ENCODE measurements around the gene CTNND2. TPM values are rescaled to one million over a fixed set of nuclear protein-coding genes. Genes with fewer than 3 reads are reported as not detected.

CTNND2 gene
- polyA plus RNA-seq, 1 of the 3 experiments (the other 2 are of a cell fraction) = not detected

DNA sequence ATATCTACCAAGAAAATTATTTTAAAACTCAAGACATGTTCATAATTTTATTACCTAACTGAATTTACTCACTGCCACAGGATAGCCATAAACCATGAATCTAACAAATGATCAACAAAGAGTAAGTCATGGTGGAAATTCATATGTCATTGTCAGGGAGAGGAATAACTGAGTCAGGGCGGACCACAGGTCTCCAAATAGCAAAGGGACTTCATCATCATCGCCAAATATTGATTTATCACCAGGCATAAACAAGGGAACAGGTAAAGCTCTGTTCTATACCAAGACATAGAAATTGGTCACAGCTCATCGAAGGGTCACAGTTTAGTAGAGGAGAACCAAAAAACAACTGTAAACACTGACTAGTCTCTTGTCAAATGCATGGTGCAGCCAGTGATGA is 94.8 kb downstream of the CTNND2 start (continued):
- TF ChIP-seq, protein P1, sequence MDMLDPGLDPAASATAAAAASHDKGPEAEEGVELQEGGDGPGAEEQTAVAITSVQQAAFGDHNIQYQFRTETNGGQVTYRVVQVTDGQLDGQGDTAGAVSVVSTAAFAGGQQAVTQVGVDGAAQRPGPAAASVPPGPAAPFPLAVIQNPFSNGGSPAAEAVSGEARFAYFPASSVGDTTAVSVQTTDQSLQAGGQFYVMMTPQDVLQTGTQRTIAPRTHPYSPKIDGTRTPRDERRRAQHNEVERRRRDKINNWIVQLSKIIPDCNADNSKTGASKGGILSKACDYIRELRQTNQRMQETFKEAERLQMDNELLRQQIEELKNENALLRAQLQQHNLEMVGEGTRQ (IDR thresholded peaks at IDR 0.05; ENCODE audit: borderline replicate concordance, low read depth, low read length) = no peak
- no peak for TF ChIP-seq TAF1 (IDR thresholded peaks at IDR 0.05; ENCODE audit: borderline replicate concordance, low read depth, low read length)
- TF ChIP-seq, protein P2, sequence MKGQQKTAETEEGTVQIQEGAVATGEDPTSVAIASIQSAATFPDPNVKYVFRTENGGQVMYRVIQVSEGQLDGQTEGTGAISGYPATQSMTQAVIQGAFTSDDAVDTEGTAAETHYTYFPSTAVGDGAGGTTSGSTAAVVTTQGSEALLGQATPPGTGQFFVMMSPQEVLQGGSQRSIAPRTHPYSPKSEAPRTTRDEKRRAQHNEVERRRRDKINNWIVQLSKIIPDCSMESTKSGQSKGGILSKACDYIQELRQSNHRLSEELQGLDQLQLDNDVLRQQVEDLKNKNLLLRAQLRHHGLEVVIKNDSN (IDR thresholded peaks at IDR 0.05; ENCODE audit: borderline replicate concordance, low read depth) = no peak
- TF ChIP-seq NRF1 (IDR thresholded peaks at IDR 0.05; ENCODE audit: low read depth, low read length) = no peak
- TF ChIP-seq RXRA (IDR thresholded peaks at IDR 0.05; ENCODE audit: borderline replicate concordance, low read depth) = no peak

DNA sequence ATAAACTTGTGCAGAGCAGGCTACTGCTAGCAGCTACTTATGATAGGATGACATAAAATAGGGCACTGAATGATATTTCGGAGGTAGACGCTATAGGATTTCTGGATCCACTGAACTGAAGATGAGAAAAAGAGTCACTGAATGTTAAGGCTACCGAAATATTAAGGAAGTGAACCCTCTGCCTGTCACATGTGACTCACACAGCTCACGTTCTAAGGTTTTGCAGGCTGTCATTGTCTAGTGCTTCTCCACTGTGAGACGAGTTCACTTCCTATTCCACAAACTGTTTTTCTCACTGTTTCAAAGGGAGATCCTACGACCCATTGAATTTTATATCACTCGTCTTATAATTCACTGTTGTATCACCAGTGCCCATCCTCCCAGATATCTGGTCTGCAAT is 100.8 kb downstream of the CTNND2 start:
- H3K79me2 ChIP-seq (ENCODE audit: insufficient read depth) = no peaks in the 10 kb centered on the region
- H3K4me2 ChIP-seq = no peak overlapping the region
- H3K36me3 ChIP-seq (replicated peaks in 1 of 2; ENCODE audit: control insufficient read depth in 1 of 2, insufficient read depth in 2 of 2, low read length in 1 of 2) = no peaks in the 10 kb centered on the region
- H3K27ac ChIP-seq (ENCODE audit: low read depth in 2 of 2, low read length in 1 of 2) = no peak overlapping the region
- H3K9me3 ChIP-seq = no peaks in the 10 kb centered on the region
- H2AFZ ChIP-seq (ENCODE audit: low read depth) = no peak overlapping the region
- no peak overlapping the region for H3K4me3 ChIP-seq (ENCODE audit: low read depth in 2 of 2, low read length in 1 of 2)
- CTCF ChIA-PET = no interaction called here
- no peaks in the 10 kb centered on the region for H4K20me1 ChIP-seq (ENCODE audit: insufficient read depth)
- H3F3A ChIP-seq (replicated peaks; ENCODE audit: insufficient read depth) = no peaks in the 10 kb centered on the region
- POLR2A ChIA-PET = no interaction called here
- no peak for DNase-seq
- no peak for TF ChIP-seq YY1 (IDR thresholded peaks at IDR 0.05; ENCODE audit: low read depth)
- no peak for TF ChIP-seq SIN3A (IDR thresholded peaks at IDR 0.05; ENCODE audit: borderline replicate concordance, low read depth, low read length)
- TF ChIP-seq, protein P2 (IDR thresholded peaks at IDR 0.05; ENCODE audit: borderline replicate concordance, low read depth) = no peak
- TF ChIP-seq, protein P3, sequence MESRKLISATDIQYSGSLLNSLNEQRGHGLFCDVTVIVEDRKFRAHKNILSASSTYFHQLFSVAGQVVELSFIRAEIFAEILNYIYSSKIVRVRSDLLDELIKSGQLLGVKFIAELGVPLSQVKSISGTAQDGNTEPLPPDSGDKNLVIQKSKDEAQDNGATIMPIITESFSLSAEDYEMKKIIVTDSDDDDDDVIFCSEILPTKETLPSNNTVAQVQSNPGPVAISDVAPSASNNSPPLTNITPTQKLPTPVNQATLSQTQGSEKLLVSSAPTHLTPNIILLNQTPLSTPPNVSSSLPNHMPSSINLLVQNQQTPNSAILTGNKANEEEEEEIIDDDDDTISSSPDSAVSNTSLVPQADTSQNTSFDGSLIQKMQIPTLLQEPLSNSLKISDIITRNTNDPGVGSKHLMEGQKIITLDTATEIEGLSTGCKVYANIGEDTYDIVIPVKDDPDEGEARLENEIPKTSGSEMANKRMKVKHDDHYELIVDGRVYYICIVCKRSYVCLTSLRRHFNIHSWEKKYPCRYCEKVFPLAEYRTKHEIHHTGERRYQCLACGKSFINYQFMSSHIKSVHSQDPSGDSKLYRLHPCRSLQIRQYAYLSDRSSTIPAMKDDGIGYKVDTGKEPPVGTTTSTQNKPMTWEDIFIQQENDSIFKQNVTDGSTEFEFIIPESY (IDR thresholded peaks at IDR 0.05; ENCODE audit: borderline replicate concordance, low read depth) = no peak
- TF ChIP-seq, protein P1 (IDR thresholded peaks at IDR 0.05; ENCODE audit: borderline replicate concordance, low read depth, low read length) = no peak
- no peak for TF ChIP-seq TEAD4 (IDR thresholded peaks at IDR 0.05; ENCODE audit: borderline replicate concordance, insufficient read depth)
- TF ChIP-seq, protein P4, sequence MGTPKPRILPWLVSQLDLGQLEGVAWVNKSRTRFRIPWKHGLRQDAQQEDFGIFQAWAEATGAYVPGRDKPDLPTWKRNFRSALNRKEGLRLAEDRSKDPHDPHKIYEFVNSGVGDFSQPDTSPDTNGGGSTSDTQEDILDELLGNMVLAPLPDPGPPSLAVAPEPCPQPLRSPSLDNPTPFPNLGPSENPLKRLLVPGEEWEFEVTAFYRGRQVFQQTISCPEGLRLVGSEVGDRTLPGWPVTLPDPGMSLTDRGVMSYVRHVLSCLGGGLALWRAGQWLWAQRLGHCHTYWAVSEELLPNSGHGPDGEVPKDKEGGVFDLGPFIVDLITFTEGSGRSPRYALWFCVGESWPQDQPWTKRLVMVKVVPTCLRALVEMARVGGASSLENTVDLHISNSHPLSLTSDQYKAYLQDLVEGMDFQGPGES (IDR thresholded peaks at IDR 0.05; ENCODE audit: low read depth, low read length) = no peak
- WGBS (ENCODE audit: low lambda C conversion rate) = 20% methylated on average over 7 of the region's 7 CpGs
- no peaks in the 10 kb centered on the region for H3K27me3 ChIP-seq (ENCODE audit: insufficient read depth)
- no peak overlapping the region for H3K9ac ChIP-seq
- H3K4me1 ChIP-seq (ENCODE audit: control insufficient read depth in 1 of 2, insufficient read depth in 2 of 2, low read depth in 1 of 2, low read length in 1 of 2) = no peaks in the 10 kb centered on the region
- no peaks in the 10 kb centered on the region for H3K9me2 ChIP-seq

Measured in SK-N-SH (cell line).